Pons (tissue), 1 donor: Measurements from ENCODE around the gene NDNF.

ENCODE experiments used
- DNase-seq: peaks from one replicate; pipeline ENCODE4 v3.0.0-alpha.2; 2016; ENCODE audit warnings: low spot score

NDNF gene

DNA sequence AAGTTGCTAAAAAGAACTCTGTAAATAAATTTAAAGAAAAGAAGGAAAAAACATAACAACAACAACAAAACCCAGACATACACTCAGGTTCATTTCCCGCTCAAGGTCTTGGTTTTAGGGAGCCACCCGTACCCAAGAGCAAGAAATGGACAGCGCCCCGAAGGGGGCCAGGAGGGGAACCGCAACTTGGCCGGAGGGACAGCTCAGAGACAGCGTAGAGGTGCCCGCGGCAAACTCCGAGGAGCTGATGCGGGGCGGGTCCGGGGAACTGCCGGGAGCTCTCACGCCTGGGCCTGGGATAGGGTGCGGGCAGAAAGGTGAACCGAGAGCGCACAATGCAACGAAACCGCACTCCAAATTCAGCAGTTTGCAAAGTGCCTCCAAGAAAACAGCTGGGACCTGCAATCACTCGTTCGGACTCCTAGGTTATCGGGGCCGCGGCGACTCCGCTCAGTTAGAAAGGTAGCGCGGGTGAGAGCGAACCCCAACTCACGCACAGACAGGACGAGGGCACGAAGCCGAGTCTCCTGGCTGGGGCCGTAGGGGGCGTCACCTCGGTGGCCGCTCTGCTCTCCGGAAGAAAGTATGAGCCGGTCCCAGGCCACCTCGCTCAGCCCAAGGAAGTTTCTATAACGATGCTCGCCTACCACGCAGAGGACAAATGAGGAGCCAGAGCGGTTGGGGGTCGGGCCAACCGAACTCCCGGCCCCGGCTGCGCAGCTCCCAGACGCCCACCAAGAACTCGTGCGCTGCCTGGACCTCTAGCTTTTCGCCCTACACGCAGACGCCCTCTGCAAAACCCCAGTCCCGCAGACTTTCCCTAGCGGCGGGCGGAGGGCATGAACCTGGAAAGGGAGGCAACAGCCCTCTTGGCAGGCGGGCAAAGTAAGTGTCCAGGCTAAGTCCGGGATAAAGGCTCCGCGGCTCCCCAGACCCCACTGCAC is 1.4 kb downstream of the NDNF start:
- DNase-seq = no peak

DNA sequence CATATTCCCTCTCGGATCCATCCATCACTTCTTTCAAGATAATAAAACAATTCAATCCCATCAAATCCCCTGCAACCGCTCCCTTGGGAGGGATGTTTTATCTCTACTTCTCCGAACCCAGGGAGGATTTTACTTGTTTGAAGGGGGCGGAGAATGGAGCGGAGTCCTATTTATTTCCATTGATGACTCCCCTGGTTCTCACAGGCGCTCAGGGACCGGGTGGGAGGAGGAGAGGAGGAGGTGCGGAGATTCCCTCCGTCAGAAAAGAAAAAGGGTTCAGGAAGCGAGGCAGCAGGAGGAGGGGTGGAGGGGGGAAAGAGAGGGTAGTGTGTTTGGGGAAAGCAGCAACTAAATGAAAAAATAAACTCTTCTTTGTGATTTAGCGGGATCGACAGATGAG is 2.1 kb downstream of the NDNF start:
- no peak for DNase-seq

DNA sequence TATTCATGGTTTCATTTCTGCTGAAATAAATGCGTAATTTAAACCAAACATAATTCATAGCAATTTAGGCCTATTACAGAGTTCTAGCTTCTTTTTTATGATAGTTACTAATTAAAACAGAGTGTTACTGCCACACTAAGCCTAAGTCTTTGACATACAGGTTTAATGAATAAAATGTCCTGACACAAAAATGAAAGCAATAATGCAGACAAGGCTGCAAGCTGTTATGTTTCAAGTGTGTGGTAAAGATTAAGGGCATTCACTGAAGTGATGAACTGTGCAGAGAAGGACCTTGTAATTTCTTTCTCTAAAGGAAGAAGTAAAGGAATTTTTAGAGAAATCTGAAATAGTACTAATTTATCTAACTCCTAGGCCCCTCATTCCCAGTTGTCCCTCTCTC is 2.9 kb downstream of the NDNF start:
- no peak for DNase-seq

DNA sequence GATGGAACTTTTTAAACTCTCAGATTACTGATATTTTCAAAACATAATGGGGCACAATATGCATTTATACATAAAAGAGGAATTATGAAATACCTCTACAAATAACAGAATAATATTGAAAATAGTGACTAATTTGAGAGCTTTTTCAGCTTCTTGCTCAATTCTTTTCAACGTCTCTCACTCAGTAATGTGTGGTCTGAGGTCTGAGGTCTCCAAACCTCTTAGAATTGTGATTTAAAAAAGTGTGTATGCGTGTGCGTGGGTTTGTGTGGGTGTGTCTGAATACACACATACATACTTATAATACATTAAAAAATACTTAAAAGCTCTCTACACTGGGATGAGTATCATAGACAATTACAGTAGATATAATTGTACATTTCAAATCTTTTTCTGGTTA is 7.9 kb downstream of the NDNF start:
- no peak for DNase-seq

DNA sequence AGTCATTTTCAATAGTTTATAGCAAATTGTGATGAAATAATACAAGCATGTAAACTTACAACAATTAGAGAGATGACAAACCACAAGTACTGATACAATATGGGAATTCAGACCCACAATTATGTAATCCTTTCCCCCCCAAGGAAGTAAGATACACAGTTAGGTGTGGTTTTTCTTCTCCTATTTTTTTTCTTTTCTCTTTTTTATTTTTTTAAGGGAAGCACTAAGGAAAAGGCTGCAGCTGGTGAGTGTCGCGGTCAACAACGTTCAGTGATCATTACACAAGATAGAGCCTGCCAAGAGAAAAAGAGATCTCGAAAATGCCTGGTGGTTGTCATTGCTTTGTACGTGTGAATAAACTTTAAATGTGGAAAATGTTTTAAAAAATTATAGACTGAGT is 9.8 kb downstream of the NDNF start:
- no peak for DNase-seq

DNA sequence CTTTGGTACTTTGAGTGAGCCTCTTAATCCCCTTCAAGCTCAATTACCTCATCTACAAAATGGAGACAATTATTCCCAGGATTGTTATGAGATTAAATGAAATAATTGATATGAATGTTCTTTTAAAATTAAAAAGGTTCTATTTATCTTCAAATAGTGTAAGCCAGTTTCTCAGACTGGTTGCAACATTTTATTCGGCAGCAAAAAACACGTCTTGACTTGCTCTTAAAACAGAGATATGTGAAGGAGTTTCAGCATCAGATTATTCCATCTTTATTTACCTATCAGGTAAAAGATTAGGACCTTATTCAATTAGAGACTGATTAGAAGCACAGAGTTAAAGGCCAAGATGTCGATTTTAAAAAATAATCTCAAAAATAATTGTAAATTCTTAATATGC is 10.5 kb downstream of the NDNF start:
- no peak for DNase-seq

DNA sequence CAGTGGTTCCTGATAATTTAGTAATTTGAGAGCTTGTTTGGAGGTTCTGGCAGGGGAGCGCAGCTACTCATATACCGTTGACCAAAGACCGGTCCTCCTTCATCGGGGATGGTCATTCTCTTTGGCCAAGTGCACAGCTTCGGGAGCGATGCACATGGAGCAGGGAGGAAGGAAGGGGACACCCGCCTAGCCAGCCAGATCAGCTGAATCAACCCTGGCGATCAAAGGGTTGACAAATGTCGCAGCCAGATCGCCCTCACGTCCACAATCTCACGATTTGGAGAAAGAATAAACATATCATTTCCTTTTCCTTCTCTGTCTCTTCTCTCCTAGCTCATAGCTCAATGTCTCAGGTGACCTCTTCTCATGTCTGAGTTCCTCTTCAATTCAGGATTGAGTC is 11.1 kb downstream of the NDNF start:
- DNase-seq = no peak

DNA sequence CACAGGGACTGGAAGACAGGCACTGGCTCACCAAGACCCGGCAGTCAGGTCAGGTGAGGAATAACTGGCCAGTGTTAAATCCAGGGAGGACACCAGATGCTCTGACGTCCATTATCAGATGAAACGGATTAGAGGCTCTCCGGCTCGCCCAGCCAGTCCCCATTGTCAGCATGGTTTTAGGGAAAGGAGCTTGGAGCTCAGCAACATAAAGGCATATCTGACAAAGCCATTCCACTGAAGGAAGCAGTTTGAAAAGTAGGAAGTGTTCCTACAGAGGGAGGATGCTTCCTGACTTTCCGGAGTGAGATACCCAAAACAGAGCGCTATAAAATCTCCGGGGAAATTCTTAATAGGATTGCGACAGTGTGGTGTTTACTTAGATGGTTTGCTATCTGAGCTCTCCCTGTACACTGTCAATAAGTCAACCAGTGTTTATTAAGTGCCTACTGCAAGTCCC is 14.8 kb downstream of the NDNF start:
- DNase-seq = no peak

DNA sequence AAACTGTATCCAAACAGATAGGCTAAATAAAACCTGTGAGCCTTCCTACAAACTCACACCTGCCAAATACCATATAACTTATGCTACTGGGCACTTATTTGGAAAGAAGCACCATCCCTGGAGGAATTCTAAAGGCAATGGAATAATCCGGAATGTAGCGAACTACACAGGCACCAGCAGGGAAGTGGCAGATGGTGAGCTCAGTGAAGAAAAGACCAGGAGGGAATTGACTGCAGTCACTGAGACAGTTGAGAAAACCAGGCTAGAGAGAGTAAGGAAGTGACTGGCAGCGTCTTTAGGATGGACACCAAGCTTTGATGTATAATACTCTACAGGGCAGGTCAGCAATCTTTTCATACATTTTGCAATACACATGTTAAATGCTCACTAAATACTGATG is 16.3 kb downstream of the NDNF start:
- no peak for DNase-seq

DNA sequence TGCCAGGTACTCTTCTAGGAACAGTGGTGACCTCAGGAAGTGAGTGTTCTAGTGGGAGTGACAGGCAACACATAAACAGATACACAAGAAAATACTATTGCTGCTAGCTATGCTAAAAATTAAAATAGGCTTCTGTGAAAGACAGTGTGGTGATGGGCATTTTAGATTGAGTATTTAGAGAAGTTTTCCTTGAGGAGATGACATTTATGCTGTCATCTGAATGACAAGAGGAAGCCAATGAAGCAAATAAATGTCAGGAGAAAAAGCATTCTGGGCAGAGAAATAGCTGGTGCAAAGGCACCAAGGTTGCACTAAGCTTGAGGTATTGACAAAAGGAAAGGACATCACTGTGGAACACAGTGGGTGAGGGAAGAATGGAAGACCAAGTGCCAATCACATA is 18.0 kb downstream of the NDNF start:
- no peak for DNase-seq

DNA sequence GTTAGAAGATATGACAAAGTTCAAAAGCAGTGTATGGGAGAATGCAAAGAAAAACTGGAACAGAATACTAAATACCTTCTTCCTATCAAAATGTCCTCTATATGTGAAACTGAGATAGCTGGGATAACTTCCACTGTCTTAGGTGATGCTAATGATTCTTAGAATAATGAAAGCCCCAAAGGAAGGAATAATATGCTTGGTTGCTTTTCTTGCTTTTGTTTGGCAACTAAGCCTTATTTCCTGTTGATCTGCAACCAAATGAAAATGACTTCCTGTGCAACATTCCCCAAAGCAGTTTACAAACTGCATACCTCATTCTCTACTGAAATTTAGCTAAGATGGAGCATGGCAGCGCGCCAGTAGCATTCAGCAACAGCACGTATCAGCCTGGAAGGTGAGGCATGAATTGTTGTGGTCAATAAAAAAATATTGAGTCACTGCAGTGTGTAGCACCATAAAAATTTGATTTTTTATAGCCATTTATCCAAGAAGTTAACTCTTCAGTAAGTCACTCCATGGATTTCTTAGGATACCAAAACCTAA is 18.7 kb downstream of the NDNF start:
- DNase-seq = no peak

DNA sequence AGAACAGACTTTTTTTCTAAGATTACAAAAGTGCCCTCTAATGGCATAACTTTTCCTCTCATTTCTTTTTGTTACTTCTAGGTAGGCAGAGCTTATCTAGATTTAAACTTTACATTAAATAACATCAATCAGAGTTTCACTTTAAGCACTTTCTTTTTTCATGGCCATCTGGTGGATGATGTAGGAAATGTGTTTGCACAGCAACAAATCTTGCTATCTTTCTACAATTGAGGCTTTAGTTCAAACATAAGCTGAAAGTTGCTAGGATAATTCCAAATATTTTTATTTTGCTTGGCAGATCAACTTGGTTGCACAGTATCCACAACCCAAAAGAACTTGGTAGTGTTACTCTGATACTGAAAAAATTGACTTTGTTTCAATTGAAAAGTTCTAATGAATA is 22.0 kb downstream of the NDNF start:
- no peak for DNase-seq

DNA sequence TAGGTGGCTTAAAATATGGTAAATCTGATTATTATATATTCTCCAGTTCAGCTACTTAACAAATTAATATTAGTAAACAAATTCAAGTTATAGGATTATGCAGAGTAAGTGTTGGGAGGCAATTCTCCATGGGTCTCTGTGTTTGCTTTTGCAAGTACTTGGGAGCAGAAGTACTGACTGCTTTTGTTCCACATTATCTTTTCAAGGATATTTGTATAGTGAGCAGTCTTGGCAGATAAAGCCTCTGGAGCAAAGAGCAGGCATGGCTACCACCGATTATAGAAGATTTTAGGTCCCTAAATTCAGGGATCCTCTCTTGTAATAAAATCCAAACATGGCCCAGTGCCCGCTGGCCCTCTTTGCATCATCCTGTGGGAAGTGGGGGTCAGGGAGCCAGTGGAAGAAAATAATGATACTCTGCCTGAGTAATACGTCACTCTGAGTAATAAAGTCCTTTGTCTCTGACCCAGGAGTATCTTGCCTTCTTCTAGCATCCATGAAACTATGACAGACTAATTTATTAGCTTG is 23.2 kb downstream of the NDNF start:
- DNase-seq = no peak

DNA sequence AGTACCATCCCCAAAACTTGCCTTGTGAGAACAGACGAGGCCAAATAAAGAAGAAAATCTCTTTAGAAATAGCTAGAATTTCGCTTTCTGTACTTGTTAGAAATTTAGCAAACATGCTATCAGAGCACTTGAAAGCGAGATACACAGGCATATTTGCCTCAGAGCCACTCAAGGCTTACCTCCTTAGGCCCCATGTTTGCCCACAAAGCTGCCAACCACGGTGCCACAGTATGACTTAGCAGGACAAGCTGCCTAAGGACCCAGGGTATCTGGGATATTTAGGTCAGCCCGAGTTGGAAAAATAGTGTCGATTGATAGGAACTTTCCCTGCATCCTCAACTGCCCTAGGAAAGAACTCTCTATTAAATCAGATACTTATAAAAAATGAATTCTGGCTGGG is 24.2 kb downstream of the NDNF start:
- no peak for DNase-seq

DNA sequence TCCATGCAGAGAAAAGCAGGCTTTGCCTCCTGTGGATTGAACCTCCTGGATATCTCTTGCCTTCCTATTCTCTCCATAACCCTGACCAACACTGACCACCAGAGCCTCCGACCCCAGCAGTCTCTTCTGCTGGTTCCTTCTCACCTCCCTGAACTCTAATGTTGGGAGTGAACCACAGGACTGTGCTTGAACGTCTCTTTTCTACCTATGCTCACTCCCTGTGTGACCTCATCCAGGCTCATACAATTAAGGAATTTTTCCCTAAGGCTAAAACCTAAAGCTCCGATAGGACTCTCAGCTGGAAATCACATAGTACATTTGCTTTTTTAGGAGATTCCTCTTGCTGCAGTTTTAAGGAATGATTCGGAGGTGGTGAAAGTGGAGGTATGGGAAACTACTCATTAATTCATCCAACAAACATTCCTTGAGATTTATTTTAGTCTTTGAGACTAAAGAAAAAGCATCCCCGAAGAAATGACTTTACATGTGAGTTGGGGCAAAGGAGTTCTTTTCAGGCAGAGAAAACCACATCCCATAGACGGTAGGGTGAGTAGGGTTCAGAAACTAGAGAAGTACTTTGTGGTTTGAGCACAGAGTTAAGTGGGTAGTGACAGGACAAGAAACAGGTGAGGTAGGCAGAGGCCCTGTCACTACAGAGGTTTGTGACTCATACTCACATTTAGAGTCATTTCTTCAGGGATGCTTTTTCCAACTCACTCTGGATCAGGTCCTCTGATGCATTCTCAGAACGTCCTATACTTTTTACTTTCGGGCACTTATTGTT is 30.8 kb downstream of the NDNF start:
- DNase-seq = no peak

DNA sequence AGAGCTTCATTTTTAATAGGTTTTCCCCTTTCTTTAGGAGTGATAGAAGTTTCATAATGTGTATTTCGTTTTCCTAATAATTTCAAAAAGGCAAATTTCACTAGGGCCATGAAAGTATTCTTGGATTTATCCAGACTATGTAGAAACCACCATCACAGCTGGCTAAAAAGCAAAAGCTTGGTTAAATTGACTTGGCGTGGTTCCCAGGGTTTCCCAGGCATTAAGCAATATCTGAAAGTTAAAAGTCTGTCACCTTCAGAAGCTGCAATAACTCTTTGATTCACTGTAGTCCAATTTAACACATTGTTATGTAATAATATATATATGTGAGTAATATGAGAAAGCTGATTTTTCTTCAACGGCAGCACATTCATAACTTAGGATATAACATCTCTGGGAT is 38.3 kb downstream of the NDNF start:
- peak; percentile 32 for DNase-seq

DNA sequence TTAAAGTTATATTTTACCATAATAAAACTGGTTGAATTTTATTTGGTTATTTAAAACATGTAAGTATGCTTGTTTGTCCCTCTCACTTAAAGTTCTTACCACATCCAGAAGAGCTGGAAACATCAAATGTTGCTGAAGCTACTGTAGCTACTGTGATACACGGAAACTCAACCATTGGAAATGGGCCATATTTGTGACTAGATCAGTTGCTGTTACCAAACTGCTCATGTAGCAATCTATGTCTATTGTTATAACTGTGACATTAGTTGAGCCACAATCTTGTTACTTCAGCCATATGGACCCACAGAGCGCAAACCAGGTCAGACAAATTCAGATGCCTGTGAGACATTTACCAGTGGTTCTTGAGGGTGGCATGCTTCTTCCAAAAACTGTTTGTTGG is 41.6 kb downstream of the NDNF start:
- DNase-seq = no peak

DNA sequence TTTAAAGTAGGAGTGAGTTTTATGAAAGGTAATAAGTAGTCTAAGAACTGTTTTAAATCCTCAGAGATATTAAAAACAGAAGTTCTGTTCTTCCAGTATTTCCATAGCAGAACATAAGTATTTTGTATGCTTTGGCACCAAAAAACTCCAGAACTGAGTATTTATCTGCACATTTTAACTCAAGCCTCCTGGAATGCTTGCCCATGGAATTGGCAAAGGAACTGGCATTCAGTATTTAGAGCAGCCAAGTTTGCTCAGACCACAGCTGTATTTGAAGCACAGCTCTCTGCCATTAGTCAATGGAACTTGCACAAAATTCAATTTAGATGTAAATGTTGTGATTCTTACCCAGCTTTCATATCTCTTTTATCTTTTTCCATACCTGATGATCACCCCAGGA is 42.2 kb downstream of the NDNF start:
- DNase-seq = peak; percentile 21

DNA sequence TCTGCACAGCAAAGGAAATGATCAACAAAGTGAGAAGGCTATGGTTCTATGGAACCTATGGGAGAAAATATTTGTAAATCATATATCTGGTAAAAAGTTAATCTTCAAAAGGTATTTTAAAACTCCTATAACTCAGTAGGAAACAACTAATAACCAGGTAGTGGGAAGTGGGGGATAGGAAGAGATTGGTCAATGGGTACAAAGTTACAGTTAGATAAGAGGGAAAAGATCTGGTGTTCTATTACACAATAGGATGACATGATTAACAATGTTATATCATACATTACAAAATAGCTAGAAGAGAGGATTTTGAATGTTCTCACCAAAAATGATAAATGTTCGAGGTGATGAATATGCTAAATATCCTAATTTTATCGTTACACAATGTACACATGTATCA is 46.3 kb downstream of the NDNF start:
- no peak for DNase-seq

DNA sequence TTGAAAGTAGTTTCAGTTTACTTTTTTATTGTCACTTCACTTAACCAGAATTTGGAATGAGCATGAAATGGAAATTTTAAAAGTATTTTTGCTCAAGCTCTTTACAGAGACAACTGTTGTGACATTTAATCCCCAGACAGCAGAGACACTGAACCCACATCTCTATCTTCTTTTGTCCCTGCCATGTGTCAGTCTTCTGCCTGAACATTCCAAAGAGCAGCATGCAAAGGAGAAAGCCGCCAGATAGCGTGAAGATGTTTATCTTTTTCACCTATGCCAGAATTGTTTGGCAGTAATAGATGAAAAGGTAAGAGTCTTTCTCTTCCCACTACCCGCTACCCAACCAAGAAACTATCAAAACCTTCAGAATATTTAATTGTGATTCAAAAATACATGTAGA is 46.8 kb downstream of the NDNF start:
- no peak for DNase-seq

DNA sequence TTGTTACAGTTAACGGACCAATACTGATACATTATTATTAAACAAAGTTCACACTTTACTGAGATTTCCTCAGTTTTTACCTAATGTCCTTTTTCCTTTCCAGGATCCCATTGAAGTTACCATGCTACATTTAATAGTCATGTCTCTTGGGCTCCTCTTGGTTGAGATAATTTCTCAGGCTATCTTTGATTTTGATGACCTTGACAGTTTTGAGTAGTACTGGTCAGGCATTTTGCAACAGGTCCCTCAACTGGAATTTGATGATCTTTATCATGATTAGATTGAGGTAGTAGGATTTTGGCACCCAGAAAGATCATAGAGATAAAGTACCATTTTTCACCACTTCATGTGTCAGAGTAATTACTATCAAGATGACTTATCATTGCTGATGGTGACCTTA is 53.8 kb downstream of the NDNF start:
- DNase-seq = no peak

DNA sequence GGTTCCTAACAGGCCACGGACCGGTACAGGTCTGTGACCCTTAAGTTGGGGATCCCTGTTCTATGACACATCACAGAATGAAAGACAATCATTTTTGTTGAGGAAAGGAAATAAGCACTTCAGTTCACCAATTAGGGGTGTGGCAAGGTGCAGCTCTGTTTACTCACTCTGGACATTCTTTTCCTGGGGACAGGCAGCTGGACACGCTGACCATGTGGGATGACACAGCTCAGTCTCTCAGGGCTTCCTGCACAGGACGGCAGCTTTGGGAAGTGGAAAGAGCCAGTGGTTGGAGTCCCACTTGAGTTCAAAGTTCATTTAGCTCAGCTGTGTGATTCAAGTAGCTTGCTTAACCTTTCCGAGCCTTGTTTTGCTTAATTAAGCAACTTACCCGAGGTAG is 55.7 kb downstream of the NDNF start:
- no peak for DNase-seq

DNA sequence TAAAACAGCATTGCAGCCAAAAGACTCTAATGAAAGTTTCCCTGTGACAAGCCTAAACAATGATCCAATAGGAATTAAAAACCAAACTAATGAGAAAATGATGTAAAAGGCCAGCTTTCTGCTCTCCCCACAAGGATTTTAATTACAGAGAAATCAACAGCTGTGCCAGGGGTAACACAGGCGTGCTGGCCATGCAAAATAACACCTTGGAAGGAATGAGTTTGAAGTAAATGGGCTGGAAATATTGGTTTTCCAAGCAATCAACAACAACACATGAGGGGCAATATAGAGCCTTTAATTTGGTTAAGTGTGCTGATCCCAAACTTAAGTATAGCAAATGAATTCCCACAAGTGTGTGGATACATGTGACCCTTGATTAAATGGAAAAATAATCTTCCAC is 56.9 kb downstream of the NDNF start:
- no peak for DNase-seq
